ENCODE results near the gene SH2D6. TPM values are rescaled to one million over a fixed set of nuclear protein-coding genes. Genes with fewer than 3 reads are reported as not detected.
"Not testable (repeated sequence)": the region's sequence is repeated elsewhere in the genome, so short reads cannot be mapped to it uniquely, and the experiment has no call there.

SH2D6 gene
- polyA plus RNA-seq, 1 donor, result 1.3 TPM

- DNase-seq, result no peak
Observed at GRCh38 chr2:85470850-85471800, 52.6 kb downstream of the SH2D6 start.

GRCh38 chr2:85472261-85472660 lies 53.7 kb downstream of the SH2D6 start:
- no peak for DNase-seq

GRCh38 chr2:85475799-85476490 lies 57.4 kb downstream of the SH2D6 start:
- DNase-seq, result no peak

GRCh38 chr2:85476624-85477023 lies 58.1 kb downstream of the SH2D6 start:
- DNase-seq, result no peak

GRCh38 chr2:85477884-85478283 lies 59.4 kb downstream of the SH2D6 start:
- DNase-seq, result no peak

- DNase-seq, result no peak
Observed at GRCh38 chr2:85481818-85482777, 63.6 kb downstream of the SH2D6 start.

- DNase-seq, result not testable (repeated sequence)
Observed at GRCh38 chr2:85484615-85485014, 66.1 kb downstream of the SH2D6 start.

GRCh38 chr2:85485815-85486214 lies 67.3 kb downstream of the SH2D6 start:
- no peak for DNase-seq

Other genes with a start within 250 kb of the SH2D6 start
- gene TGOLN2, start 90.7 kb upstream of the SH2D6 start, polyA plus RNA-seq (ENCODE audit: insufficient read length), result 140 TPM
- 26.7 TPM for gene RETSAT, start 64.2 kb upstream of the SH2D6 start, polyA plus RNA-seq (ENCODE audit: insufficient read length)
- gene ELMOD3, start 63.9 kb upstream of the SH2D6 start, polyA plus RNA-seq (ENCODE audit: insufficient read length), result 37.2 TPM
- 81.7 TPM for gene CAPG, start 8.3 kb upstream of the SH2D6 start, polyA plus RNA-seq (ENCODE audit: insufficient read length)
- gene MAT2A, start 120.5 kb downstream of the SH2D6 start, polyA plus RNA-seq (ENCODE audit: insufficient read length), result 467 TPM
- gene GGCX, start 142.8 kb downstream of the SH2D6 start, polyA plus RNA-seq (ENCODE audit: insufficient read length), result 41.2 TPM
- 89.3 TPM for gene VAMP8, start 158.9 kb downstream of the SH2D6 start, polyA plus RNA-seq (ENCODE audit: insufficient read length)
- gene VAMP5, start 165.7 kb downstream of the SH2D6 start, polyA plus RNA-seq (ENCODE audit: insufficient read length), result 33.8 TPM
- gene RNF181, start 177.0 kb downstream of the SH2D6 start, polyA plus RNA-seq (ENCODE audit: insufficient read length), result 121 TPM
- gene TMEM150A, start 184.0 kb downstream of the SH2D6 start, polyA plus RNA-seq (ENCODE audit: insufficient read length), result 36.2 TPM
- 75.9 TPM for gene C2orf68, start 193.4 kb downstream of the SH2D6 start, polyA plus RNA-seq (ENCODE audit: insufficient read length)
- gene USP39, start 197.5 kb downstream of the SH2D6 start, polyA plus RNA-seq (ENCODE audit: insufficient read length), result 74.8 TPM
- gene SFTPB, start 249.5 kb downstream of the SH2D6 start, polyA plus RNA-seq (ENCODE audit: insufficient read length), result 0.18 TPM